Smooth muscle cell (in vitro differentiated cells): ENCODE measurements around the gene TMEM225. TPM values are rescaled to one million over a fixed set of nuclear protein-coding genes. Genes with fewer than 3 reads are reported as not detected.

ENCODE experiments used
- DNase-seq: peaks from one replicate; lab custom pipeline; 2025; ENCODE audit not compliant: unreplicated experiment; lab: John Stamatoyannopoulos, UW
- H2AFZ ChIP-seq: fragments of 200-600 bp; sonication (generic); 2 replicates; pipeline ENCODE4 v1.6.0; 2016; ENCODE audit warnings: antibody characterized with exemption, low read depth, mild to moderate bottlenecking
- H3F3A ChIP-seq: fragments of 200-600 bp; sonication (generic); 2 replicates; pipeline ENCODE4 v1.6.0; 2017; ENCODE audit warnings: antibody characterized with exemption, low read depth
- H3K27ac ChIP-seq: fragments of 200-600 bp; sonication (generic); 2 replicates; pipeline ENCODE4 v1.5.1; 2016; ENCODE audit warnings: low read depth, mild to moderate bottlenecking
- H3K27me3 ChIP-seq: fragments of 200-600 bp; sonication (generic); 2 replicates; pipeline ENCODE4 v1.6.1; 2016; ENCODE audit warnings: low read depth, mild to moderate bottlenecking
- H3K36me3 ChIP-seq: fragments of 200-600 bp; sonication (generic); 2 replicates; pipeline ENCODE4 v1.5.1; 2016; ENCODE audit warnings: low read depth
- H3K4me1 ChIP-seq: fragments of 200-600 bp; sonication (generic); 2 replicates; pipeline ENCODE4 v1.5.1; 2016; ENCODE audit warnings: low read depth
- H3K4me2 ChIP-seq: fragments of 200-600 bp; sonication (generic); 2 replicates; pipeline ENCODE4 v1.6.0; 2016; ENCODE audit warnings: mild to moderate bottlenecking
- H3K4me3 ChIP-seq: fragments of 200-600 bp; sonication (generic); 2 replicates; pipeline ENCODE4 v1.5.1; 2016; ENCODE audit warnings: mild to moderate bottlenecking
- H3K79me2 ChIP-seq: fragments of 200-600 bp; sonication (generic); 2 replicates; pipeline ENCODE4 v1.6.0; 2016; ENCODE audit warnings: low read depth, mild to moderate bottlenecking
- H3K9ac ChIP-seq: fragments of 200-600 bp; sonication (generic); 2 replicates; pipeline ENCODE4 v1.6.0; 2016; ENCODE audit warnings: low read depth
- H3K9me3 ChIP-seq: fragments of 200-600 bp; sonication (generic); replicated peaks from 2 replicates; pipeline ENCODE4 v1.5.1; 2016; ENCODE audit warnings: low read depth
- H4K20me1 ChIP-seq: fragments of 200-600 bp; sonication (generic); 2 replicates; pipeline ENCODE4 v1.6.0; 2016; ENCODE audit warnings: low read depth
- WGBS: methylation state at CpG from one replicate; pipeline ENCODE4 v1.1.7; 2016; ENCODE audit warnings: low lambda C conversion rate; 5-methylcytosine and 5-hydroxymethylcytosine counted together
- polyA plus RNA-seq: library from polyadenylated mRNA; unstranded; fragments of >200 nt; fragmentation: Nextera tagmentation; extraction: Ambion mirVana; gene quantifications from 2 replicates; pipeline ENCODE4 v1.2.1, GENCODE V29; 2016
- total RNA-seq: library from RNA; depleted of rRNA; stranded (reverse); fragments of >200 nt; gene quantifications from 2 replicates; pipeline ENCODE4 v1.2.3, GENCODE V29; 2014
- TF ChIP-seq, protein P1 (sequence below): fragments of 200-600 bp; sonication (generic); IDR thresholded peaks from 2 replicates; pipeline ENCODE4 v1.5.1; 2017; ENCODE audit warnings: borderline replicate concordance, mild to moderate bottlenecking, antibody characterized with exemption; ENCODE audit not compliant: insufficient read depth, poor library complexity, severe bottlenecking

The TMEM225 gene, protein sequence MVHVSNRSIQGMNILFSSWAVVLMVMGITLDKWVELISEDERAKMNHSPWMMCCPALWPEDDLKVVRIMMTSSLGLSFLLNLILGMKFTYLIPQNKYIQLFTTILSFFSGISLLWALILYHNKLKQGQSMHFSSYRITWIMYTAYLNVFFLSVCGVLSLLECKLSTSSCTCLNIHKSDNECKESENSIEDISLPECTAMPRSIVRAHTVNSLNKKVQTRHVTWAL
- total RNA-seq (not detected in 2 replicates), polyA plus RNA-seq (not detected in 2 replicates)

DNA sequence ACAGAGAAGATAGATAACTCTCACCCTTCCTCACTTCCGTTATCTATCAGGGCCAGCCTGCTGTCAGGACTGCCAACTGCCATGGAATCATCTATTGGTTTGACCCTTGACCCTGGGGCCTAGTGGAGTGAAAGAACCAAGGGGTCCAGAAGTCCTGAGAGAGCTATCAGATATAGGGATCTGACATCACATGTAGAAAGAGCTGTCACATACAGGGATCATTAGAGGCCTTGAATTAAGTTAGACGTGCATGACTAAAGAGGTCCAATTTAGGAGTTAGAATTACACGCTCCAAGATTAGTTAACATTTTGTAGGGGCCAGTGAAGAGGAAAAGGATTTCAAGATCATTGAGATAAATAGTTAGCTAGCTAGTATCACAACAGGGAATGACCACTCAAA is at the start of gene TMEM225:
TMEM225 (minus strand) TSS at position 101 of the 400 bp plus-strand sequence. CDS start 245 bp downstream, outside the sequence.
- Histone ChIP-seq H3K27me3 (no peaks in the 10 kb centered on the region), H3F3A (no peaks in the 10 kb centered on the region), H3K4me3 (no peak within 1 kb of the TSS), H3K9me3 (no peaks in the 10 kb centered on the region), H3K36me3 (no peaks in the 10 kb centered on the region), H4K20me1 (no peaks in the 10 kb centered on the region), H3K9ac (no peak within 1 kb of the TSS), H3K79me2 (no peaks in the 10 kb centered on the region), H3K4me2 (no peak within 1 kb of the TSS), H3K27ac (no peak within 1 kb of the TSS), H2AFZ (no peak within 1 kb of the TSS), H3K4me1 (no peaks in the 10 kb centered on the region)
- no peak for DNase-seq
- TF ChIP-seq, protein P1, sequence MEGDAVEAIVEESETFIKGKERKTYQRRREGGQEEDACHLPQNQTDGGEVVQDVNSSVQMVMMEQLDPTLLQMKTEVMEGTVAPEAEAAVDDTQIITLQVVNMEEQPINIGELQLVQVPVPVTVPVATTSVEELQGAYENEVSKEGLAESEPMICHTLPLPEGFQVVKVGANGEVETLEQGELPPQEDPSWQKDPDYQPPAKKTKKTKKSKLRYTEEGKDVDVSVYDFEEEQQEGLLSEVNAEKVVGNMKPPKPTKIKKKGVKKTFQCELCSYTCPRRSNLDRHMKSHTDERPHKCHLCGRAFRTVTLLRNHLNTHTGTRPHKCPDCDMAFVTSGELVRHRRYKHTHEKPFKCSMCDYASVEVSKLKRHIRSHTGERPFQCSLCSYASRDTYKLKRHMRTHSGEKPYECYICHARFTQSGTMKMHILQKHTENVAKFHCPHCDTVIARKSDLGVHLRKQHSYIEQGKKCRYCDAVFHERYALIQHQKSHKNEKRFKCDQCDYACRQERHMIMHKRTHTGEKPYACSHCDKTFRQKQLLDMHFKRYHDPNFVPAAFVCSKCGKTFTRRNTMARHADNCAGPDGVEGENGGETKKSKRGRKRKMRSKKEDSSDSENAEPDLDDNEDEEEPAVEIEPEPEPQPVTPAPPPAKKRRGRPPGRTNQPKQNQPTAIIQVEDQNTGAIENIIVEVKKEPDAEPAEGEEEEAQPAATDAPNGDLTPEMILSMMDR, result no peak
- 88% methylated on average over 3 of the region's 3 CpGs for WGBS

DNA sequence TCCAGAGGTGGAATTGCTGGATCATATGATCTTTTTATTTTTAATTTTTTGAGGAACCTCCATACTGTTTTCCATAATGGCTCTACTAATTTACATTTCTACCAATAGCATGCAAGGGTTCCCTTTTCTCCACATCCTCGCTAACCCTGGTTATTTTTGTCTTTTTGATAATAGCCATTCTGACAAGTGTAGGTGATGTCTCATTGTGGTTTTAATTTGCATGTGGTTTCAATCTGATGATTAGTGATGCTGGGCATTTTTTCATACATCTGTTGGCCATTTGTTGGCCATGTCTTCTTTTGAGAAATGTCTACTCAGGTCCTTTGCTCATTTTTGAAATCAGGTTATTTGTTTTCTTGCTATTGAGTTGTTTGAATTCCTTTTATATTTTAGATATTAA is 38.6 kb upstream of the TMEM225 start:
- no peak overlapping the region for H2AFZ ChIP-seq
- H3K36me3 ChIP-seq, result no peaks in the 10 kb centered on the region
- no peaks in the 10 kb centered on the region for H3K4me1 ChIP-seq
- H3K4me3 ChIP-seq, result no peak overlapping the region
- 85% methylated on average over 1 of the region's 1 CpG for WGBS
- H3K9ac ChIP-seq, result no peak overlapping the region
- H3K9me3 ChIP-seq, result no peaks in the 10 kb centered on the region
- DNase-seq, result no peak
- no peak overlapping the region for H3K4me2 ChIP-seq
- no peaks in the 10 kb centered on the region for H3K27me3 ChIP-seq
- H3F3A ChIP-seq, result no peaks in the 10 kb centered on the region
- no peaks in the 10 kb centered on the region for H3K79me2 ChIP-seq
- H4K20me1 ChIP-seq, result no peaks in the 10 kb centered on the region
- no peak overlapping the region for H3K27ac ChIP-seq
- TF ChIP-seq, protein P1, result no peak

DNA sequence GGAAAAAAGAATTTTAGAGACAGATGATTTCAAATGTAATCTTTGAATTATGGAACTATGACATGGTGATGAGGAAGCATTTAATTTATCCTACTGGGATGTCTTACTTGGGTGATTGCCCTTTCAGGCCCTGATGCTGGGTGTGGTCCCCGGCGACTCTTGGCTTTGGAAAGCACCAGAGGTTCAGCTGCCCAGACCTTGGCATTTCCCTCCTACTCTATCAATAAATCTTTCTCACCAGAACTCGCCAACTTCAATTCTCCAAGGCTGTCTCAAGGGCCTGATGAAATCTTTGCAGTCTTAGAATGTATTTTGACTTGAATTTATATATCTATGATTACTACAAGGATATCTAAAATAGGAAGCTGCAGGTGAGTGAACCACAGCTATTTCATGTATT is 35.5 kb upstream of the TMEM225 start:
- WGBS, result 93% methylated on average over 3 of the region's 3 CpGs

More for the DNA sequence above, 35.5 kb upstream of the TMEM225 start:
- Histone ChIP-seq H3K36me3 (no peaks in the 10 kb centered on the region), H3F3A (no peaks in the 10 kb centered on the region), H3K79me2 (no peaks in the 10 kb centered on the region), H2AFZ (no peak overlapping the region), H3K4me3 (no peak overlapping the region), H4K20me1 (no peaks in the 10 kb centered on the region), H3K27me3 (no peaks in the 10 kb centered on the region), H3K27ac (no peak overlapping the region), H3K4me1 (no peaks in the 10 kb centered on the region), H3K9me3 (no peaks in the 10 kb centered on the region), H3K9ac (no peak overlapping the region), H3K4me2 (no peak overlapping the region)
- TF ChIP-seq, protein P1, result no peak
- DNase-seq, result no peak
